Fibroblast of lung (primary cell): ENCODE data around the gene REC114.

Experiments
- CTCF ChIP-seq, 2 donors: IDR thresholded peaks in 1 of 2; conservative IDR thresholded peaks in 1 of 2; 1 replicate in 1 of 2; 2 replicates in 1 of 2; pipeline ENCODE4 v1.5.1; 2011 to 2012; ENCODE audit warnings: low read length in 2 of 2, control low read depth in 1 of 2, inconsistent platforms in 1 of 2, low read depth in 1 of 2, mild to moderate bottlenecking in 1 of 2
- EZH2 ChIP-seq: IDR thresholded peaks from 2 replicates; pipeline ENCODE4 v1.5.1; 2012; ENCODE audit warnings: low read length, control low read depth, mild to moderate bottlenecking; ENCODE audit errors: missing control alignments

- TF ChIP-seq CTCF (conservative IDR thresholded peaks at IDR 0.05 in 1 of 2, IDR thresholded peaks at IDR 0.05 in 1 of 2; ENCODE audit: low read depth in 1 of 2, low read length in 2 of 2) (no peak), EZH2 (no peak)
Measured at GRCh38 chr15:73596174-73596573, 153.2 kb downstream of the REC114 start.
